ENCODE data around the gene DGKK.

The DGKK gene, protein sequence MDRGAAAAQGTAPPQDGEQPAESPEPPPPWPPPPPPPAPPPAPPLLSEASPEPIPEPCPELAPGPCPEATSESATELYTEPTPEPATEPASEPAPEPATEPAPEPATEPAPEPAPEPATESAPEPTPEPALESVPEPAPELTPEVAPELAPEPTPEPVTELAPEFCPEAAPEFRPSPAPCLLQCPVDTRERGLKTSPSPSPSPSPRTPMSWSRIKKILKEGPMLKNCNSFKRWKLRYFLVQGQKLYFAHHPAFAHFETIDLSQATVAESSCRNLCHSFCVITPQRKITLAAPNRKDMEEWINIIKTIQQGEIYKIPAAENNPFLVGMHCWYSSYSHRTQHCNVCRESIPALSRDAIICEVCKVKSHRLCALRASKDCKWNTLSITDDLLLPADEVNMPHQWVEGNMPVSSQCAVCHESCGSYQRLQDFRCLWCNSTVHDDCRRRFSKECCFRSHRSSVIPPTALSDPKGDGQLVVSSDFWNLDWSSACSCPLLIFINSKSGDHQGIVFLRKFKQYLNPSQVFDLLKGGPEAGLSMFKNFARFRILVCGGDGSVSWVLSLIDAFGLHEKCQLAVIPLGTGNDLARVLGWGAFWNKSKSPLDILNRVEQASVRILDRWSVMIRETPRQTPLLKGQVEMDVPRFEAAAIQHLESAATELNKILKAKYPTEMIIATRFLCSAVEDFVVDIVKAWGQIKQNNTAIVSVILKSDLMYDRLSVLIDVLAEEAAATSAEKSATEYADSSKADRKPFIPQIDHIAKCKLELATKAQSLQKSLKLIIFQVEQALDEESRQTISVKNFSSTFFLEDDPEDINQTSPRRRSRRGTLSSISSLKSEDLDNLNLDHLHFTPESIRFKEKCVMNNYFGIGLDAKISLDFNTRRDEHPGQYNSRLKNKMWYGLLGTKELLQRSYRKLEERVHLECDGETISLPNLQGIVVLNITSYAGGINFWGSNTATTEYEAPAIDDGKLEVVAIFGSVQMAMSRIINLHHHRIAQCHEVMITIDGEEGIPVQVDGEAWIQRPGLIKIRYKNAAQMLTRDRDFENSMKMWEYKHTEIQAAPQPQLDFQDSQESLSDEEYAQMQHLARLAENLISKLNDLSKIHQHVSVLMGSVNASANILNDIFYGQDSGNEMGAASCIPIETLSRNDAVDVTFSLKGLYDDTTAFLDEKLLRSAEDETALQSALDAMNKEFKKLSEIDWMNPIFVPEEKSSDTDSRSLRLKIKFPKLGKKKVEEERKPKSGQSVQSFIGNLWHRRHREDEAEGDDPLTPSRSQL

DNA sequence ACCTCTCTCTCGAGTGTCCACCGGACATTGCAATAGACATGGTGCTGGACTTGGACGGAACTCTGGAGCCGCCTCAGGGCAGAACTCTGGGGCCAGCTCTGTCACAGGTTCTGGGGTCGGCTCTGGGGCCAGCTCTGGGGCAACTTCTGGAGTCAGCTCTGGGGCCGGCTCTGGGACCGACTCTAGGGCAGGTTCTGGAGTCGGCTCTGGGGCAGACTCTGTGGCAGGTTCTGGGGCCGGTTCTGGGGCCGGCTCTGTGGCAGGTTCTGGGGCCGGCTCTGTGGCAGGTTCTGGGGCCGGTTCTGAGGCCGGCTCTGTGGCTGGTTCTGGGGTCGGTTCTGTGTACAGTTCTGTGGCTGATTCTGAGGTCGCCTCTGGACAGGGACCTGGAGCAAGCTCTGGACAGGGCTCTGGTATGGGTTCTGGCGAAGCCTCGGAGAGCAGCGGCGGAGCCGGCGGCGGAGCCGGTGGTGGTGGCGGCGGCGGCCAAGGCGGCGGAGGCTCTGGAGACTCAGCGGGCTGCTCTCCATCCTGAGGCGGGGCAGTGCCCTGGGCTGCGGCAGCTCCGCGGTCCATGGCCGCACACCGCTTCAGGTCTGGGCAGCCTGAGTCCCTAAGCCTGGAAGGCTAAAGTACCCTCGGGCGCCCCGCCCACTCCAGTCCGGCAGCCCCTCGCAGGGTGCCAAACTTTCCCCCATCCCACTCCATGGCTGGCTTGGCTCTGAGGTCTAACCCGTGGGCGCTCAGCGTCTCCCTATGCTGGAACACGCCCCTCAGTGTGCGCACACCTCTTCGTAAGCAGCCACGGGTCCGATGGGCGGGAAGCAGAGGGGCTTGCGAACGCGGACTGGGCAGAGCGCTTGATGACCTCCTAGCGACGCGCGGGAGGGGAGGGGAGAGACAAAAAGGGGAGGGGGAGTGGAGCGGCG is at the start of gene DGKK:
DGKK (minus strand) TSS at position 723 of the 929 bp plus-strand sequence; CDS start at position 576, 147 bp downstream.
- H3K9ac ChIP-seq (ENCODE audit: low read depth, low read length) = peak within 1 kb of the TSS; percentile 59; the same call in 1 of the 2 replicates
- H3K9me3 ChIP-seq (ENCODE audit: control insufficient read depth, insufficient read depth, low read length) = no peaks in the 10 kb centered on the region
- no peaks in the 10 kb centered on the region for H3K36me3 ChIP-seq (ENCODE audit: insufficient read depth, low read length)
- H3K4me1 ChIP-seq (ENCODE audit: insufficient read depth, low read length) = no peaks in the 10 kb centered on the region; the same call in 1 of the 2 replicates

DNA sequence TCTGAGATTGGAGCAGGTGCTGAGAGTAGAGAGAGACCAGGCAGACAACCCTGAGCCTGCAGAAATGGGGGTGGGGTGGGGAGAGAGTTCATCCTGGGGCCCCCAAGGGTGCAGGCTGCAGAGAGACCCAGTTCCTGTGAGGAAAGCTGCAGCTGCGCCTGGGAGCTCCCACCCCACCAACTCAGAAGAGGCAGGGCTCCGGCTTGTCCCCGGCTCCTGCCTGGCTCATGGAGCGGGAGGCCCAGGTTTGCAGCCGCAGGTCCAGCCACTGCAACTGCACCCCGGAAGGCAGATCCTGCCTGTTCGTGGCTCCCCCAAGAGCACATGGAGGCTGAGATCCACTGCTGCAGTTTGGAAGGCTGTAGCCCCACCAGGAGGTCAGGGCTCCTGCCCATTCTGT is 44.2 kb upstream of the DGKK start:
- H3K9ac ChIP-seq (ENCODE audit: low read depth, low read length) = no peak overlapping the region
- H3K4me1 ChIP-seq (ENCODE audit: insufficient read depth, low read length) = no peaks in the 10 kb centered on the region
- no peaks in the 10 kb centered on the region for H3K36me3 ChIP-seq (ENCODE audit: insufficient read depth, low read length)
- no peaks in the 10 kb centered on the region for H3K9me3 ChIP-seq (ENCODE audit: control insufficient read depth, insufficient read depth, low read length)

- H3K9ac ChIP-seq (ENCODE audit: low read depth, low read length) = no peak overlapping the region
- H3K9me3 ChIP-seq (ENCODE audit: control insufficient read depth, insufficient read depth, low read length) = no peaks in the 10 kb centered on the region
- no peaks in the 10 kb centered on the region for H3K4me1 ChIP-seq (ENCODE audit: insufficient read depth, low read length)
- no peaks in the 10 kb centered on the region for H3K36me3 ChIP-seq (ENCODE audit: insufficient read depth, low read length)
Observed at GRCh38 chrX:50497114-50497513, 26.5 kb upstream of the DGKK start.

DNA sequence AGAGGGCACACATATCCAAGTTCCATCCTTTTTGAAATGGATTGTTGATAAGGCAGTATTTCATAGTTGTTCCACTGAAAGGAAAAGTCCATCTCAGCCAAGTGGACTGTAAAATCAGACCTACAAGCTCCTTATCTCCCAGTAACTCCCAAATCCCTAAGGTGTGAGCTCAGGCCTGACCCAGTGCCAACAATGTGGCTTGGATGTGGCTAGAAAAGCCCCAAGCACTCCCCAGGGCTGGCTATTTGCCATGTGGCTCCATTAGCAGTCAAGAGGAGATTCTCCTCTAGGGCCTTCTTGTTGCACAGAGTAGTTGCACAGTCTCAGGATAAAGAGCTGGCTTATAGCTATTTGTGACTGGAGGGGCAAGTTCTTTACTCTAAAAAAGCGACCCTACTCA is 25.0 kb upstream of the DGKK start:
- Histone ChIP-seq H3K9ac (ENCODE audit: low read depth, low read length) (no peak overlapping the region), H3K9me3 (ENCODE audit: control insufficient read depth, insufficient read depth, low read length) (no peaks in the 10 kb centered on the region), H3K4me1 (ENCODE audit: insufficient read depth, low read length) (no peaks in the 10 kb centered on the region), H3K36me3 (ENCODE audit: insufficient read depth, low read length) (no peaks in the 10 kb centered on the region)

DNA sequence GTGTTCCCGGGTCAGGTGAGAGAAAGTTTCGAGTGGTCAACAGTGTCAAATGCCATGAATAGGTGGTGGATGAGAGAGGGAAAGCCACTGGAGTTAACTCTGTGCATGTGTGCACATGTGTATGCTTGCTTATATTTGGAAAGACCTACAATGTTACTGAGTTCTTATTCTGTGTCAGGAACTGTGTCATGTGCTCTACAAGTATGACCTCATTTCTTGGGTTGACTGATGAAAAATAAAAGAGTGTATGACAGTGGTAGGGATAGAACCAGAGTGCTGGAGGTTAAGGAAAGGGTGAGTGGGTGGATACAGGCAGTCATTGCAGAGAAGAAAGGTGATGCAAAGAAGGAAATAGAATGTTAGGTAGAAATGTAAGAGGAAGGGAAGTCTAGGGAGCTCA is 22.1 kb upstream of the DGKK start:
- no peaks in the 10 kb centered on the region for H3K9me3 ChIP-seq (ENCODE audit: control insufficient read depth, insufficient read depth, low read length)
- no peak overlapping the region for H3K9ac ChIP-seq (ENCODE audit: low read depth, low read length)
- no peaks in the 10 kb centered on the region for H3K36me3 ChIP-seq (ENCODE audit: insufficient read depth, low read length)
- H3K4me1 ChIP-seq (ENCODE audit: insufficient read depth, low read length) = no peaks in the 10 kb centered on the region

- Histone ChIP-seq H3K36me3 (ENCODE audit: insufficient read depth, low read length) (no peaks in the 10 kb centered on the region), H3K9ac (ENCODE audit: low read depth, low read length) (no peak overlapping the region), H3K9me3 (ENCODE audit: control insufficient read depth, insufficient read depth, low read length) (no peaks in the 10 kb centered on the region; the same call in none of the 2 replicates)
Observed at GRCh38 chrX:50484662-50485061, 14.0 kb upstream of the DGKK start.

GRCh38 chrX:50483283-50483682 is 12.7 kb upstream of the DGKK start:
- H3K4me1 ChIP-seq (ENCODE audit: insufficient read depth, low read length) = no peaks in the 10 kb centered on the region
- H3K9ac ChIP-seq (ENCODE audit: low read depth, low read length) = no peak overlapping the region
- no peaks in the 10 kb centered on the region for H3K36me3 ChIP-seq (ENCODE audit: insufficient read depth, low read length)
- H3K9me3 ChIP-seq (ENCODE audit: control insufficient read depth, insufficient read depth, low read length) = no peaks in the 10 kb centered on the region; the same call in none of the 2 replicates

More at GRCh38 chrX:50484662-50485061, 14.0 kb upstream of the DGKK start:
- no peaks in the 10 kb centered on the region for H3K4me1 ChIP-seq (ENCODE audit: insufficient read depth, low read length)

DNA sequence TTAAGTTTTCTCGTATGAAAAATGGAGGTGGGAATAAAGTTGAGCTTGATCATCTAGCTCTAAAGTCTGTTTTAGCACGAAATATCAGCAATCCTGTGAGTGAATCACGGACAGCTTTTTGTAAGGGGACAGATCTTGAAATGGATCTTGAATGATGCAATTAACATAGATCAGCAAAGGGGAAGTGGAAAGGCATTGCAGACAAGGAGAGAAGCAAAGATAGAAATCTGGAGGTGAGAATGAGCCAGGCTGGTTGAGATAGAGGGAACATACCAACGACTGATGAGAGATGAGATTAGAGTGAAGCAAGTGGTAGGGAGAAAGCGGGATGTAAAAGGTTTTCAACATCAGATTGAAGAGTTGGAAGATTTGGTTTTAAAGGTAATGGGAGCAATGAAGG is 4.6 kb upstream of the DGKK start:
- H3K36me3 ChIP-seq (ENCODE audit: insufficient read depth, low read length) = no peaks in the 10 kb centered on the region
- H3K9me3 ChIP-seq (ENCODE audit: control insufficient read depth, insufficient read depth, low read length) = no peaks in the 10 kb centered on the region
- H3K4me1 ChIP-seq (ENCODE audit: insufficient read depth, low read length) = no peaks in the 10 kb centered on the region
- H3K9ac ChIP-seq (ENCODE audit: low read depth, low read length) = no peak overlapping the region

- Histone ChIP-seq H3K4me1 (ENCODE audit: insufficient read depth, low read length) (no peaks in the 10 kb centered on the region; the same call in 1 of the 2 replicates), H3K36me3 (ENCODE audit: insufficient read depth, low read length) (no peaks in the 10 kb centered on the region), H3K9ac (ENCODE audit: low read depth, low read length) (peak overlapping the region; percentile 45; the same call in 1 of the 2 replicates), H3K9me3 (ENCODE audit: control insufficient read depth, insufficient read depth, low read length) (no peaks in the 10 kb centered on the region)
Observed at GRCh38 chrX:50471390-50471789, 765 bp upstream of the DGKK start.

- Histone ChIP-seq H3K36me3 (ENCODE audit: insufficient read depth, low read length) (no peaks in the 10 kb centered on the region), H3K9ac (ENCODE audit: low read depth, low read length) (peak overlapping the region; percentile 59), H3K9me3 (ENCODE audit: control insufficient read depth, insufficient read depth, low read length) (no peaks in the 10 kb centered on the region), H3K4me1 (ENCODE audit: insufficient read depth, low read length) (no peaks in the 10 kb centered on the region; the same call in 1 of the 2 replicates)
Observed at GRCh38 chrX:50469206-50469605, 1.4 kb downstream of the DGKK start.

- Histone ChIP-seq H3K9ac (ENCODE audit: low read depth, low read length) (no peak overlapping the region), H3K36me3 (ENCODE audit: insufficient read depth, low read length) (no peaks in the 10 kb centered on the region), H3K9me3 (ENCODE audit: control insufficient read depth, insufficient read depth, low read length) (no peaks in the 10 kb centered on the region), H3K4me1 (ENCODE audit: insufficient read depth, low read length) (peaks cover 21% of the 10 kb centered on the region)
Observed at GRCh38 chrX:50459615-50460014, 11.0 kb downstream of the DGKK start.

DNA sequence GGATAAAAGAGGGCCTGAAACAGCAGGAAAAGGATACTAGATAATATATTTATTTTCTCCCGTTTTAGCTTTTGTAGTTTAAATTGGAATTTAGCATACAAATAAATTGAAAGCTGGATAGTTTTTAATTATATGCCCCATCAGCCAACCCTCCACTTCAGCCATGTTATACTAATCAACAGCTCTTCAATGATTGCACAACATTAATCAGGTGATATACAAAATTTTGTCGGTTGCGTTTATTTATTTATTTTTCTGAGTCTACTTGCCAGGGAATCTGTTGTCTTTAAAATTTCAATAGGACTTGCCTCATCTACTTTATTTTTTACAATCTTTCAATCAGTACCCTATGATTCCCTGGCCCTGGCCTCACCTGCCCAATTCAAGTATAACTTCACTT is 12.1 kb downstream of the DGKK start:
- H3K4me1 ChIP-seq (ENCODE audit: insufficient read depth, low read length) = peaks cover 20% of the 10 kb centered on the region
- H3K36me3 ChIP-seq (ENCODE audit: insufficient read depth, low read length) = no peaks in the 10 kb centered on the region
- no peaks in the 10 kb centered on the region for H3K9me3 ChIP-seq (ENCODE audit: control insufficient read depth, insufficient read depth, low read length)
- H3K9ac ChIP-seq (ENCODE audit: low read depth, low read length) = no peak overlapping the region

GRCh38 chrX:50456712-50457484 is 13.7 kb downstream of the DGKK start:
- no peaks in the 10 kb centered on the region for H3K36me3 ChIP-seq (ENCODE audit: insufficient read depth, low read length)
- no peaks in the 10 kb centered on the region for H3K9me3 ChIP-seq (ENCODE audit: control insufficient read depth, insufficient read depth, low read length)
- H3K4me1 ChIP-seq (ENCODE audit: insufficient read depth, low read length) = peaks cover 17% of the 10 kb centered on the region
- H3K9ac ChIP-seq (ENCODE audit: low read depth, low read length) = no peak overlapping the region

Measured in ES-I3 (cell line).